Calu3 (cell line): ENCODE results near the gene DUS2. TPM values are rescaled to one million over a fixed set of nuclear protein-coding genes. Genes with fewer than 3 reads are reported as not detected.

Experiments used
- BruUV-seq: library from RNA; stranded (reverse); fragments of 400-500 nt; replicated peaks from 2 replicates; lab custom pipeline; 2021; lab: Mats Ljungman, UMichigan
- CTCF ChIA-PET: fragments of 300-600 bp; sonication (Branson Sonifier 250); formaldehyde crosslinking; loops from one replicate; lab custom pipeline; 2022; ENCODE audit warnings: antibody characterized with exemption; lab: Charles Lee
- DNase-seq: peaks from one replicate; pipeline ENCODE4 v3.0.0; 2022
- H3K27ac Mint-ChIP-seq: one replicate; pipeline ENCODE4 v1.8.0; 2022; ENCODE audit warnings: mixed read lengths; ENCODE audit not compliant: unreplicated experiment
- H3K27me3 Mint-ChIP-seq: one replicate; pipeline ENCODE4 v1.8.0; 2022; ENCODE audit warnings: mixed read lengths; ENCODE audit not compliant: unreplicated experiment
- H3K36me3 Mint-ChIP-seq: one replicate; pipeline ENCODE4 v1.8.0; 2022; ENCODE audit warnings: mild to moderate bottlenecking, moderate library complexity, mixed read lengths; ENCODE audit not compliant: insufficient read depth, unreplicated experiment
- H3K4me1 Mint-ChIP-seq: one replicate; pipeline ENCODE4 v1.8.0; 2022; ENCODE audit warnings: mild to moderate bottlenecking, low read depth, mixed read lengths; ENCODE audit not compliant: unreplicated experiment
- H3K4me3 Mint-ChIP-seq: one replicate; pipeline ENCODE4 v1.8.0; 2022; ENCODE audit warnings: mild to moderate bottlenecking, low read depth, moderate library complexity, mixed read lengths; ENCODE audit not compliant: unreplicated experiment
- H3K9me3 Mint-ChIP-seq: one replicate; pipeline ENCODE4 v1.8.0; 2022; ENCODE audit warnings: low read depth, mixed read lengths; ENCODE audit not compliant: unreplicated experiment
- CTCF ChIP-seq: fragments of 200-600 bp; IDR thresholded peaks from one replicate; pipeline ENCODE4 v1.8.0; 2022; ENCODE audit warnings: antibody characterized with exemption; ENCODE audit not compliant: unreplicated experiment
- intact Hi-C: fragments of 100-400 bp; cut with micrococcal nuclease; formaldehyde crosslinking; loops from one replicate; pipeline ENCODE4 v1.10.0; 2022; ENCODE audit not compliant: unreplicated experiment
- total RNA-seq: library from RNA; stranded (reverse); gene quantifications from 2 replicates; pipeline ENCODE4 v1.2.3, GENCODE V29; 2022

DUS2 gene
- total RNA-seq, 1 experiment from 2014 or later, result 33.5 TPM

GRCh38 chr16:68073902-68074760, 51.0 kb downstream of the DUS2 start:
- H3K36me3 Mint-ChIP-seq, result peaks cover 19% of the 10 kb centered on the region
- no peak for TF ChIP-seq CTCF
- H3K27me3 Mint-ChIP-seq, result no peaks in the 10 kb centered on the region
- H3K9me3 Mint-ChIP-seq, result no peaks in the 10 kb centered on the region
- no peak for DNase-seq
- CTCF ChIA-PET, result interaction anchor here (0.6 to 0.8 kb wide), 3 partner anchors 9 to 11 kb away, joined by 3 to 5 read pairs (median 5); partner anchors contain the start of gene NFATC3
- intact Hi-C loops, result no loop called here
- H3K4me3 Mint-ChIP-seq, result no peak overlapping the region
- no peak overlapping the region for H3K27ac Mint-ChIP-seq
- BruUV-seq, result no TSS peak
- H3K4me1 Mint-ChIP-seq, result no peaks in the 10 kb centered on the region

DNA sequence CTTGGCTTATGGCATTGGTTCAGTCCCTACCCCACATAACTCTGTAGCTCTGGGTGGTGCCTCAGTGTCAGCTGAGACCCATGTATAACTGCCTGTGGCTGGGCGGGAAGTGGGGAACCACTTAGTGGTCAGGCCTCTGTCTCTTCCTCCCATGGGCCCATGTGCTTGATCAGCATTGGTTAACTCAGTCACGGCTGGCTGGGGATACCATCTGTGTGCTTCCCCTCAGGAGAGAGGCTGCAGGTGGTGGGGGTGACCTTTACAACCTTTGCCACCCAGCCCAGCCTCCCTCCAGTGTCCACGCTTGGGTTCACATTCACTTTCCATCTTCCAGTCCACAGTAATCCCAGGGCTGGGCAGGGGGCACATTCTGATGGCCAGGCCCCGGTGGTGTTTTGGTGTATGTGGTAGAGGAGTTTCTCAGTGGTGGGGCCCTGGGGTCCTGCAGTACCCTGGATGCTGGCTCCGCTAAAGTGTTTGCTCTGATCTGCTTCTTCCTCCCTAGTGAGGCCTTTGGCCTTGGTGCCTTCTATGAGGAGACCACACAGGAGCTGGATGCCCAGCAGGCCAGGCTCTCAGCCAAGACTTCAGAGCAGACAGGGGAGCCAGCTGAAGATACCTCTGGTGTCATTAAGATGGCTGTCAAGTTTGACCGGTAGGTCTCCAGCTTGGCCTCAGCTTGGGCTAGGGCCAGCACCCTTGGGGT, 51.9 kb downstream of the DUS2 start:
- no peaks in the 10 kb centered on the region for H3K4me1 Mint-ChIP-seq
- H3K27ac Mint-ChIP-seq, result no peak overlapping the region
- H3K36me3 Mint-ChIP-seq, result peaks cover 21% of the 10 kb centered on the region
- H3K4me3 Mint-ChIP-seq, result no peak overlapping the region
- TF ChIP-seq CTCF, result no peak
- BruUV-seq, result no TSS peak
- no peaks in the 10 kb centered on the region for H3K9me3 Mint-ChIP-seq
- no peak for DNase-seq
- intact Hi-C loops, result no loop called here
- H3K27me3 Mint-ChIP-seq, result no peaks in the 10 kb centered on the region
- CTCF ChIA-PET, result interaction anchor here (0.7 to 0.9 kb wide), 2 partner anchors 10 kb away, joined by 3 read pairs; partner anchors contain the start of gene NFATC3

- H3K4me3 Mint-ChIP-seq, result no peak overlapping the region
- no peak overlapping the region for H3K27ac Mint-ChIP-seq
- CTCF ChIA-PET, result interaction anchor here (0.6 to 0.9 kb wide), 3 partner anchors 9 to 101 kb away, joined by 3 read pairs; partner anchors contain the start of gene NFATC3
- no peaks in the 10 kb centered on the region for H3K9me3 Mint-ChIP-seq
- H3K36me3 Mint-ChIP-seq, result peaks cover 21% of the 10 kb centered on the region
- intact Hi-C loops, result no loop called here
- no TSS peak for BruUV-seq
- H3K27me3 Mint-ChIP-seq, result no peaks in the 10 kb centered on the region
- H3K4me1 Mint-ChIP-seq, result no peaks in the 10 kb centered on the region
- no peak for DNase-seq
- TF ChIP-seq CTCF, result no peak
Measured at GRCh38 chr16:68075980-68076379, 52.9 kb downstream of the DUS2 start.

DNA sequence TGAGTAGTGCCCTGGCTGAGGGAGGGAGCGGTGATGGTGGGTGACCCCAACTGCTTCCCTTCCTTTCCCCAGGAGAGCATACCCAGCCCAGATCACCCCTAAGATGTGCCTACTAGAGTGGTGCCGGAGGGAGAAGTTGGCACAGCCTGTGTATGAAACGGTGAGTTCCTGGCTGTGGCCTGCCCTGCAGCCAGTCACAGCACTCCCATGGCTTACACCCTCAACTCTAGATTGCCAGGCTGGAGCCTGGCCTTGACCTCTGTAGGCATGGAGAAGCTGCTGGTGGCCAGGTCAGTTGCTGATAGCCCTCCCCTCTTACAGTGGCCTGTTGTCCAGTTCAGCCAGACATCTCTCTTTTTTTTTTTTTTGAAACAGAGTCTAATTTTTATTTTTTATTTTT, 53.5 kb downstream of the DUS2 start:
- no peak for TF ChIP-seq CTCF
- CTCF ChIA-PET, result interaction anchor here (0.9 kb wide), 1 partner anchor 16 kb away, joined by 3 read pairs; no protein-coding TSS in a partner anchor
- H3K9me3 Mint-ChIP-seq, result no peaks in the 10 kb centered on the region
- H3K36me3 Mint-ChIP-seq, result peaks cover 21% of the 10 kb centered on the region
- no peaks in the 10 kb centered on the region for H3K4me1 Mint-ChIP-seq
- BruUV-seq, result no TSS peak
- no peaks in the 10 kb centered on the region for H3K27me3 Mint-ChIP-seq
- DNase-seq, result no peak
- H3K4me3 Mint-ChIP-seq, result no peak overlapping the region
- intact Hi-C loops, result no loop called here
- H3K27ac Mint-ChIP-seq, result no peak overlapping the region
